C4-2B (cell line): ENCODE measurements around the gene CAMLG.

Source experiments
- H3K27ac ChIP-seq: fragments of 450-650 bp; 2 replicates; pipeline ENCODE4 v1.5.1; 2017
- ZFX ChIP-seq: fragments of 450-650 bp; IDR thresholded peaks from 2 replicates; pipeline ENCODE4 v1.6.1; 2017
- TF ChIP-seq, protein P1 (sequence below): fragments of 450-650 bp; conservative IDR thresholded peaks from 2 replicates; pipeline ENCODE4 v1.5.1; 2017; ENCODE audit warnings: mild to moderate bottlenecking

Gene CAMLG

DNA sequence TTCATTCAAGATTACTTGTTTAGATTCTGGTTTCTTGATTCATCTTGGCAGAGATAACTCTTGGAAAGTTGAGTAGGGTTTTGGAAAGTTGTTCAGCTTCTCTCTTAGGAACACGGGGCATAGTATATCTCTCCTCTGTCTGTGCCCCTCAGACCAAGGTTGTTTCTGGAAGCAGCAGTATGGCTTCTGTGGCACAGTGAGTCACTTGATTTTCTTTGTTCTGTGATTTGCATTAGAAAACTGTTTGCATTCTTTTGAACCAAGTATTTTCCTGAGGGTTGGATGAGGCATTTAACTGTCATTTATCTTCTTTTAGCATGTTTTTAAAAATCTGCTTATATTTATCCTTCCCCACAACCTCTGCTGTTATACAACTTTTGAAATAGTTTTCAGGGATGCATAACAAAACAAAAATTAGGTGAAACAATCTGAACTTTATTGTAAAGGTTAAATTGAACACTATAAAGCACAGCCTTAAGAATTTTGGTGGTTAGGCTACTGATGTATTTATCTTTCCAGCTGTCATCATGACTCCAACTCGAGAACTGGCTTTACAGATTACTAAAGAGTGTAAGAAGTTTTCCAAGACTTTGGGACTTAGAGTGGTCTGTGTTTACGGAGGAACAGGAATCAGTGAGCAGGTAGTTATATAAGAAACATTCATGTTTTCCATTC, 46.7 kb downstream of the CAMLG start:
- H3K27ac ChIP-seq, result no peak overlapping the region

DNA sequence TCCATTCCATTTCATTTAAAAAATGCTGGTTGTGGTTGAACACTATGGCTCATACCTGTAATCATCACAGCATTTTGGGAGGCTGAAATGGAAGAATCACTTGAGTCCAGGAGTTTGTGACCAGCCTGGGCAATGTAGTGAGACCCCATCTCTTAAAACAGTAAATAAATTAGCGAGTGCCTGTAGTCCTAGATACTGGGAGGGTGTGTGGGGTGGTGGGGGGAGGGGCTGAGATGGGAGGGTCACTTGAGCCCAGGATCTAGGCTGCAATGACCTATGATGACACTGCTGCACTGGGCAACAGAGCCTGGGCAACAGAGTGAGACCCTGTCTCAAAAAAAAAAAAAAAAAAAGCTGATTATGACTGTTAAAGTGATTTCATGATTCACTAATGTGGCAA, 49.3 kb downstream of the CAMLG start:
- H3K27ac ChIP-seq, result no peak overlapping the region
- TF ChIP-seq, protein P1, sequence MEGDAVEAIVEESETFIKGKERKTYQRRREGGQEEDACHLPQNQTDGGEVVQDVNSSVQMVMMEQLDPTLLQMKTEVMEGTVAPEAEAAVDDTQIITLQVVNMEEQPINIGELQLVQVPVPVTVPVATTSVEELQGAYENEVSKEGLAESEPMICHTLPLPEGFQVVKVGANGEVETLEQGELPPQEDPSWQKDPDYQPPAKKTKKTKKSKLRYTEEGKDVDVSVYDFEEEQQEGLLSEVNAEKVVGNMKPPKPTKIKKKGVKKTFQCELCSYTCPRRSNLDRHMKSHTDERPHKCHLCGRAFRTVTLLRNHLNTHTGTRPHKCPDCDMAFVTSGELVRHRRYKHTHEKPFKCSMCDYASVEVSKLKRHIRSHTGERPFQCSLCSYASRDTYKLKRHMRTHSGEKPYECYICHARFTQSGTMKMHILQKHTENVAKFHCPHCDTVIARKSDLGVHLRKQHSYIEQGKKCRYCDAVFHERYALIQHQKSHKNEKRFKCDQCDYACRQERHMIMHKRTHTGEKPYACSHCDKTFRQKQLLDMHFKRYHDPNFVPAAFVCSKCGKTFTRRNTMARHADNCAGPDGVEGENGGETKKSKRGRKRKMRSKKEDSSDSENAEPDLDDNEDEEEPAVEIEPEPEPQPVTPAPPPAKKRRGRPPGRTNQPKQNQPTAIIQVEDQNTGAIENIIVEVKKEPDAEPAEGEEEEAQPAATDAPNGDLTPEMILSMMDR, result no peak
- TF ChIP-seq ZFX, result no peak

More for the DNA sequence above, 46.7 kb downstream of the CAMLG start:
- TF ChIP-seq, protein P1, result no peak
- no peak for TF ChIP-seq ZFX

DNA sequence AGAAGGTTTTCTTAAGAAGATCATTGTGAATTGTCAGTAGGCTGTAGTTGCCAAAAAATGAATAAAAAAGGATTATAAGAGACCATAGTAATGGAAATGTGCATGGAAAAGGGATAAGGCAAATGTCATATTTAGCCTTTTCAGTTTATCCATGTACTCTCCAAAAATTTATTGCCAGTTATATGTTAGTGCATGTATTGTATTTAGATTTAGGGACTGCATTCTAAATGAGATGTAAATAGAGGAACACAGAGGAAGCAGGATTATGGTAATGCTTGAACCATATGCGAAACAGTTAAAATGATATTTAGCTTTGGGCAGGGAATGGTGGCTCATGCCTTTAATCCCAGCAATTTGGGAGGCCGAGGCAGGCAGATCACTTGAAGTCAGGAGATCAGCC, 53.2 kb downstream of the CAMLG start:
- no peak overlapping the region for H3K27ac ChIP-seq
- no peak for TF ChIP-seq ZFX
- TF ChIP-seq, protein P1, result no peak

DNA sequence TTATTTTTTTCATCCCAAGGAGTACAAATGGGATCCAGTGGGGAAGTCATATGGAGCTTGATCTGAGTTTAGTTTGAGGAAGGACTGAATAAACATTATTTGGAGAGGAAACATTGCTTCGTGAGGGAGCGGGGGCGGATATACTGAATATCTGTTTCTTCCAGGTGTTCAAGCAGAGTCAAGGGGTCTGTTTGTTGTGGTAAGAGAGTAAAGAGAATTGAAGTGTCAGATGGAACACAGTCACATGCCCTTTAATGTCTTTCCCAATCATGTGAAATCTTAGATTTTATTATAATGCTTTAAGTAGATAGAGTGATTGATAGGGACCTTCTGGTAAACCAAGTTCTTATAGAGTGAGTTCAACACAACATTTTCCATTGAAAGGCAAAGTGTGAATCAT, 53.9 kb downstream of the CAMLG start:
- TF ChIP-seq ZFX, result no peak
- TF ChIP-seq, protein P1, result no peak
- no peak overlapping the region for H3K27ac ChIP-seq

DNA sequence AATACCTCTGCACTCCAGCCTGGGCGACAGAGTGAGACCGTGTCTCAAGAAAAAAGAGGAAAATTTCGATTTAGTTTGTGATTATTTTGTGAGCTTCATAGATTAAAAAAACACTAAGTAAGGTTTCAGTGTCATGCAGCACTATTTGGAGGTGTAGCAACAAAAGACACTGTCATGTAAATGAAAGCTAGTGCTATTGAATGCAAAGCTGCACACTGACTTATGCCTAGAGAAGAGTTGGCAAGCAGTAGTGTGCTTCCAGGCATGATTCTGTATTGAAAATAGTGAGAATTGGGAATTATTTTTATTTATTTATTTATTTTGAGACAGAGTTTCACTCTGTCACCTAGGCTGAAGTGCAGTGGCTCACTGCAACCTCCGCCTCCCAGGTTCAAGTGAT, 54.8 kb downstream of the CAMLG start:
- no peak for TF ChIP-seq ZFX
- TF ChIP-seq, protein P1, result no peak
- H3K27ac ChIP-seq, result no peak overlapping the region

DNA sequence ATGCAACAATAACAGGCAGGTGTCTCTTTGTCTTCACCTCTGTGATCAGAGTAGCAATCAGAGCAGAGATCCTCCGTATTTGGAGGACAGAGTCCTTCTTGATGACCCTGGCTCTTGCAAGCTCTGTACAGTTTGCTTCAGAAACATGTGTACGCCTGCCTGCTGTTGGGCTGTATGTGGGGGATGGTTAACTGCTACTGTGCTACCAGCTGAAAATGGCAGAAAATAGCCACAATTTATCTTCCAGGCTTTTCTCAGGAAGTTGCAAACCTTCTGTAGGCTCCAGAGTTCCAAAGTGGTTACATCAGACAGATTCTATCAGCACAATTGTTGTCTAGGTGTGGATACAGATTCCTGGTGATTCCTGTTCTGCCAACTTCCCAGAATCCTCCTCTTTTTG, 55.7 kb downstream of the CAMLG start:
- no peak overlapping the region for H3K27ac ChIP-seq
- TF ChIP-seq ZFX, result no peak
- TF ChIP-seq, protein P1, result no peak

DNA sequence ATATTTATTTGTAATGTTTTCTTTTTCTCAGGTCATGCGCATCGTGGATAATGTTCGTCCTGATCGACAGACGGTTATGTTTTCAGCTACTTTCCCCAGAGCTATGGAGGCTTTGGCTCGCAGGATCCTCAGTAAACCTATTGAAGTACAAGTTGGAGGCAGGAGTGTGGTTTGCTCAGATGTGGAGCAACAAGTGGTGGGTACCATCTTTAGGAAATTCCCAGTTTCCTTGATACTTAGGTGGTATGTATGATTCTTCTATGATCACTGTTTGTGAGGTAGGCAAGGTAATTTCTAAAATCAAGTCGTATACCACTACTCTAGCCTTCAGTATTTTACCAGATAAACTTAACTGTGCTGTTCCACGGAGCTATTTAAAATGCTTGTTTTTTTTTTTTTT, 56.5 kb downstream of the CAMLG start:
- H3K27ac ChIP-seq, result no peak overlapping the region
- TF ChIP-seq, protein P1, result no peak
- TF ChIP-seq ZFX, result no peak
